Gastrocnemius medialis (tissue), 4 donors: ENCODE data around the gene CACNA1C.

Experiments used
- CTCF ChIP-seq, 5 experiments: fragments of 450-650 bp in 3 of 5; fragments of 200-600 bp in 2 of 5; sonication (generic) in 2 of 5; IDR thresholded peaks in 4 of 5; conservative IDR thresholded peaks in 1 of 5; 1 replicate in 4 of 5; 2 replicates in 1 of 5; pipeline ENCODE4 v1.5.1; 2016 to 2019; ENCODE audit warnings: antibody characterized with exemption in 5 of 5, mild to moderate bottlenecking in 3 of 5, moderate library complexity in 3 of 5
- POLR2A ChIP-seq, 2 donors: fragments of 450-650 bp; IDR thresholded peaks; one replicate each; pipeline ENCODE4 v1.6.1; 2017; ENCODE audit warnings: antibody characterized with exemption in 2 of 2, mild to moderate bottlenecking in 2 of 2, moderate library complexity in 2 of 2

- TF ChIP-seq POLR2A (IDR thresholded peaks at IDR 0.05) (no peak), CTCF (IDR thresholded peaks at IDR 0.05 in 4 of 5, conservative IDR thresholded peaks at IDR 0.05 in 1 of 5) (no peak)
Observed at GRCh38 chr12:2494486-2495192, 441.9 kb downstream of the CACNA1C start.
